HG02623 (cell line): ENCODE measurements around the gene CAMKK1.

Experiments used
- ATAC-seq: cut with Tn5 transposase; IDR thresholded peaks from one replicate; pipeline ENCODE4 v1.9.1; 2021; ENCODE audit warnings: moderate library complexity; ENCODE audit not compliant: unreplicated experiment

CAMKK1 gene

GRCh38 chr17:3897731-3898130 is 4.9 kb upstream of the CAMKK1 start:
- no peak for ATAC-seq

- no peak for ATAC-seq
These were observed 4.0 kb upstream of the CAMKK1 start for GRCh38 chr17:3896968-3897235.

- no peak for ATAC-seq
These were observed 3.5 kb upstream of the CAMKK1 start for GRCh38 chr17:3896108-3896967.

GRCh38 chr17:3895354-3895753 is 2.5 kb upstream of the CAMKK1 start:
- ATAC-seq = no peak

GRCh38 chr17:3894911-3895343 is 2.1 kb upstream of the CAMKK1 start:
- ATAC-seq = no peak

GRCh38 chr17:3894188-3894587 is 1.3 kb upstream of the CAMKK1 start:
- ATAC-seq = no peak

GRCh38 chr17:3893720-3894116 is 865 bp upstream of the CAMKK1 start:
- ATAC-seq = no peak

GRCh38 chr17:3892095-3892998 is 506 bp downstream of the CAMKK1 start:
- peak; percentile 8 for ATAC-seq

GRCh38 chr17:3891626-3892094 is 1.2 kb downstream of the CAMKK1 start:
- no peak for ATAC-seq

GRCh38 chr17:3890878-3891219 is 2.0 kb downstream of the CAMKK1 start:
- no peak for ATAC-seq

GRCh38 chr17:3890082-3890877 is 2.6 kb downstream of the CAMKK1 start:
- no peak for ATAC-seq

- ATAC-seq = no peak
These were observed 3.4 kb downstream of the CAMKK1 start for GRCh38 chr17:3889325-3890012.

GRCh38 chr17:3888343-3889171 is 4.3 kb downstream of the CAMKK1 start:
- no peak for ATAC-seq

GRCh38 chr17:3887804-3888203 is 5.0 kb downstream of the CAMKK1 start:
- no peak for ATAC-seq

GRCh38 chr17:3887394-3887793 is 5.5 kb downstream of the CAMKK1 start:
- no peak for ATAC-seq

GRCh38 chr17:3886776-3887175 is 6.1 kb downstream of the CAMKK1 start:
- no peak for ATAC-seq

- no peak for ATAC-seq
These were observed 6.9 kb downstream of the CAMKK1 start for GRCh38 chr17:3885970-3886369.

- no peak for ATAC-seq
These were observed 7.6 kb downstream of the CAMKK1 start for GRCh38 chr17:3885271-3885670.

GRCh38 chr17:3884188-3884587 is 8.7 kb downstream of the CAMKK1 start:
- no peak for ATAC-seq

GRCh38 chr17:3882276-3882675 is 10.6 kb downstream of the CAMKK1 start:
- no peak for ATAC-seq
